ENCODE measurements around the gene ECPAS. TPM values are rescaled to one million over a fixed set of nuclear protein-coding genes. Genes with fewer than 3 reads are reported as not detected.
"Not testable (repeated sequence)": the region's sequence is repeated elsewhere in the genome, so short reads cannot be mapped to it uniquely, and the experiment has no call there.

The ECPAS gene
- total RNA-seq, 6 experiments from 2014 or later = 36.8 to 52.8 (median 41.1) TPM

DNA sequence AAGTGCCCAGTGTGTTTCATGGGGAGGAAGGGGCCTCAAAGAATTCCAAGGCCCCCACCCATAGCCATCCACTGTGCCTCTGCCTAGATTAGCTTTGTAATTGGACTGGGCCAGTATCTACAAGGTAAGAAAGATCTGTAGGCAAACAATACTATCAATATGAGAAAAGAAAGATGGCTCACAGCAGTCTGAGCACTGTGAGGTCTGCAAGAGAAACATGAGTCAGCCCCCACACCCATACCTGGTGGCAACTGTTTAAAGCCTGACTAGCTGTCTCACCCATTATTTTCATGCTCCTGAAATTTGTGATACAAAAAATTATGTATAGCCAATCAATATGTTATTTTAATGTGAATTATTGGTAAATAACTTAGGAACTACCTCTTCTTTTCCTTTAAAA, 30.8 kb upstream of the ECPAS start:
- no peaks in the 10 kb centered on the region for H3K36me3 ChIP-seq
- no peak overlapping the region for H3K4me3 ChIP-seq
- DNase-seq (no peak), ATAC-seq (no peak)
- H3K27me3 ChIP-seq = no peaks in the 10 kb centered on the region
- no peaks in the 10 kb centered on the region for H3K9me3 ChIP-seq
- intact Hi-C loops (cut with DNase I) = no loop called here
- no peaks in the 10 kb centered on the region for H3K4me1 ChIP-seq
- no peak overlapping the region for H3K27ac ChIP-seq
- TF ChIP-seq POLR2A (IDR thresholded peaks at IDR 0.05) = no peak
- TF ChIP-seq, protein P1, sequence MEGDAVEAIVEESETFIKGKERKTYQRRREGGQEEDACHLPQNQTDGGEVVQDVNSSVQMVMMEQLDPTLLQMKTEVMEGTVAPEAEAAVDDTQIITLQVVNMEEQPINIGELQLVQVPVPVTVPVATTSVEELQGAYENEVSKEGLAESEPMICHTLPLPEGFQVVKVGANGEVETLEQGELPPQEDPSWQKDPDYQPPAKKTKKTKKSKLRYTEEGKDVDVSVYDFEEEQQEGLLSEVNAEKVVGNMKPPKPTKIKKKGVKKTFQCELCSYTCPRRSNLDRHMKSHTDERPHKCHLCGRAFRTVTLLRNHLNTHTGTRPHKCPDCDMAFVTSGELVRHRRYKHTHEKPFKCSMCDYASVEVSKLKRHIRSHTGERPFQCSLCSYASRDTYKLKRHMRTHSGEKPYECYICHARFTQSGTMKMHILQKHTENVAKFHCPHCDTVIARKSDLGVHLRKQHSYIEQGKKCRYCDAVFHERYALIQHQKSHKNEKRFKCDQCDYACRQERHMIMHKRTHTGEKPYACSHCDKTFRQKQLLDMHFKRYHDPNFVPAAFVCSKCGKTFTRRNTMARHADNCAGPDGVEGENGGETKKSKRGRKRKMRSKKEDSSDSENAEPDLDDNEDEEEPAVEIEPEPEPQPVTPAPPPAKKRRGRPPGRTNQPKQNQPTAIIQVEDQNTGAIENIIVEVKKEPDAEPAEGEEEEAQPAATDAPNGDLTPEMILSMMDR (IDR thresholded peaks at IDR 0.05) = no peak

DNA sequence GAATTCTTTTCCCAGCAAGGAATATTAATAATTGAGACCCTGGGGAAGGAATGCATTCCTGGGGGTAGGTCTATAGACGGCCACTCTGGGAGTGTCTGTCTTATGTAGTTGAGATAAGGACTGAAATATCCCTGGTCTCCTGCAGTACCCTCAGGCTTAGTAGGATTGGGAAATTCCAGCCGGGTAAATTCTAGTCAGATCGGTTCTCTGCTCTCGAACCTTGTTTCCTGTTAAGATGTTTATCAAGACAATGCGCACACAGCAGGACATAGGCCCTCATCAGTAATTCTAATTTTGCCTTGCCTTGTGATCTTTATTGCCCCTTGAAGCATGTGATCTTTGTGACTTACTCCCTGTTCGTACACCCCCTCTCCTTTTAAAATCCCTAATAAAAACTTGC, 27.4 kb upstream of the ECPAS start:
- H3K27ac ChIP-seq; H3K4me3 ChIP-seq; H3K9me3 ChIP-seq; H3K27me3 ChIP-seq; intact Hi-C loops (cut with DNase I); H3K36me3 ChIP-seq; DNase-seq; H3K4me1 ChIP-seq; ATAC-seq: not testable (repeated sequence)
- WGBS (ENCODE audit: insufficient coverage, low coverage, low lambda C conversion rate, missing lambda C conversion rate) = 53% methylated on average over 2 of the region's 6 CpGs

DNA sequence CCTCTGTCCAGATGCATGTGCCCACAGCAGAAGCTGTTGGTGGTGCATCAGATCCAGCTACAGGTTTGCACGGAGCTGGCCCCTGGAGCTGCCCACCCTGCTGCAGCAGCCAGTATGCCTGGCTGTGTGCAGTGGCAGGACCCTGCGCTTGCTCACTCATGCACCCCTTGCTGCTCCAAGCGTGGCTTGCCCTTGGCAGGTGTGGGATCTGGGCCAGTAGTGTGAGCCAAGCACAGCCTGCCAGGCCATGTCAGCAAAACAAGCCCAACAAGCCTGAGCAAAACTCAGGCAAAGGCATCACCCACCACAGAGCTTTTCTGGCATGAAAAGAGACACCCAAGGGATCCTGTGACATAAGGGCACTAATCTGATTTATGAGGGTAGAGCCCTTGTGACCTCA, 18.3 kb upstream of the ECPAS start:
- Histone ChIP-seq H3K36me3 (no peaks in the 10 kb centered on the region), H3K9me3 (no peaks in the 10 kb centered on the region), H3K4me1 (no peaks in the 10 kb centered on the region), H3K4me3 (no peak overlapping the region), H3K27me3 (no peaks in the 10 kb centered on the region), H3K27ac (no peak overlapping the region)
- no peak for TF ChIP-seq POLR2A (IDR thresholded peaks at IDR 0.05)
- TF ChIP-seq, protein P1 (IDR thresholded peaks at IDR 0.05) = no peak
- 42% methylated on average over 2 of the region's 3 CpGs for WGBS (ENCODE audit: insufficient coverage, low coverage, low lambda C conversion rate, missing lambda C conversion rate)
- DNase-seq (no peak), ATAC-seq (peak in 1 of 4 donors; percentile 38)
- intact Hi-C loops (cut with DNase I) = no loop called here

DNA sequence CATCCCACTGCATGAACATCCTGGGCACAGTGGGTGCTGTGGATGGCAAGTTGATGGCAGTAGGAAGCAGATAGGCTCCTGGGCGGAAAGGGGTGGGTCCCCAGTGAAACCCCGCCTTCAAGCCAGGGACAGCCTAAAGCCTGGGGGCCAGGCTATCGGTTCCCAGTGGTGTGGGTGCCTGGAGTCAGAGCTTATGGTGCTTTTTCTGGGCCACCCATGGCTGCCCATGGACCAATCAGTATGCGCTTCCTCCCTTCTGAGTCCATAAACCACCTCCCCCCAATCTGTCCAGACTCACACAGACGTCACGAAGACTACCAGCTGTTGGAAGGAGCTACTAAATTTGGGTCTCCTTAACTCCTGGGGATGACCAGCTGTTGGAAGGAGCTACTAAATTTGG, 17.5 kb upstream of the ECPAS start:
- Histone ChIP-seq H3K4me3 (no peak overlapping the region), H3K36me3 (no peaks in the 10 kb centered on the region), H3K27me3 (no peaks in the 10 kb centered on the region), H3K9me3 (no peaks in the 10 kb centered on the region), H3K4me1 (no peaks in the 10 kb centered on the region), H3K27ac (no peak overlapping the region)
- DNase-seq = no peak
- ATAC-seq = no peak
- TF ChIP-seq, protein P1 (IDR thresholded peaks at IDR 0.05) = no peak
- TF ChIP-seq POLR2A (IDR thresholded peaks at IDR 0.05) = no peak
- no CpG with 5 or more reads among the region's 6 CpGs for WGBS (ENCODE audit: insufficient coverage, low coverage, low lambda C conversion rate, missing lambda C conversion rate)
- intact Hi-C loops (cut with DNase I) = no loop called here

DNA sequence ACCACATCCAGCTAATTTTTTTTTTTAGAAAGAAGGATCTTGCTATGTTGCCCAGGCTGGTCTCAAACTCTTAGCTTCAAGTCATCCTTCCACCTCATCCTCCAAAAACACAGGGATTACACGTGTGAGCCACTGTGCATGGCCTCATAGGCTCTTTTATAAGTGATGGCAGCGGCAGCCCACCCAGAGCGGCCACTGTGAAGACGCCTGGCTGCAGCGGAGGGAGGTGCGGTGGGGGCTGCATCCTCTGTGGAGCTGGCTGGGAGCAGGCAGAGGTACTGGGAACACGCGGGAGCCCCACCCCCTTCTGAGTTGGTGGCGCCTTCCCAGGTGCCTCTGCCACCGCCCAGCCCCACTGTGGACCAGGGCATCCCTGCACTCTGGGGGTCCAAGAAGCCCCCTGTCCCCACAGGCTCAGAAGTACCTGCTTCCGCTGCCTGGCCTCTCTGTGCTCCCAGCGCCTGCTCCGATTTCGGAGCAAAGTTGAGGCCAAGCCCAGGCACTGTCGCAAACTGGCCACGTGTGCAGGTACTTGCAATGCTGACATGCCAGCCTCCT, 16.9 kb upstream of the ECPAS start:
- DNase-seq = no peak
- Histone ChIP-seq H3K4me1 (no peaks in the 10 kb centered on the region), H3K9me3 (no peaks in the 10 kb centered on the region), H3K36me3 (no peaks in the 10 kb centered on the region), H3K4me3 (no peak overlapping the region), H3K27me3 (no peaks in the 10 kb centered on the region), H3K27ac (no peak overlapping the region)
- intact Hi-C loops (cut with DNase I) = no loop called here
- no peak for TF ChIP-seq POLR2A (IDR thresholded peaks at IDR 0.05)
- TF ChIP-seq, protein P1 (IDR thresholded peaks at IDR 0.05) = no peak
- WGBS (ENCODE audit: insufficient coverage, low coverage, low lambda C conversion rate, missing lambda C conversion rate) = 40% methylated on average over 1 of the region's 16 CpGs
- ATAC-seq = no peak

DNA sequence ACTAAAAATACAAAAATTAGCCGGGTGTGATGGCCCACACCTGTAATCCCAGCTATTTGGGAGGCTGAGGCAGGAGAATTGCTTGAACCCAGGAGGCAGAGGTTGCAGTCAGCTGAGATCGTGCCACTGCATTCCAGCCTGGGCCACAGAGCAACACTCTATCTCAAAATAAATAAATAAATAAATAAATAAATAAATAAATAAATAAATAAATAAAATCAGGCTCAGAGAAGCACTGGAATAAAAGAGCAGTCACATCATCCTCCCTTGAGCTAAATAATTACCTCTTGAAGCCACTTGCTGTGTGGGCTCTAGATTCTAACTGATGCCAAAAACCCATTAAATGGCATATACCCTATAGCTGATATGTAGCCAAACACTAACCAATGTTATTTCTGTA, 13.0 kb upstream of the ECPAS start:
- intact Hi-C loops (cut with DNase I); H3K27ac ChIP-seq; H3K4me1 ChIP-seq; H3K9me3 ChIP-seq; ATAC-seq; H3K36me3 ChIP-seq; DNase-seq; H3K27me3 ChIP-seq; H3K4me3 ChIP-seq: not testable (repeated sequence)
- WGBS (ENCODE audit: insufficient coverage, low coverage, low lambda C conversion rate, missing lambda C conversion rate) = 100% methylated on average over 2 of the region's 2 CpGs
